Fibroblast of the aortic adventitia (primary cell): ENCODE data around the gene TMEM243. TPM values are rescaled to one million over a fixed set of nuclear protein-coding genes. Genes with fewer than 3 reads are reported as not detected.

Source experiments
- DNase-seq: peaks from one replicate; pipeline ENCODE4 v3.0.0-alpha.2; 2010; ENCODE audit warnings: low read depth
- H3K4me3 ChIP-seq: 2 replicates; pipeline ENCODE4 v1.5.1; 2011; ENCODE audit warnings: low read depth, mild to moderate bottlenecking, control low read depth, low read length, moderate library complexity
- small RNA-seq: library from RNA; depleted of rRNA; stranded (forward); fragments of <200 nt; gene quantifications from one replicate; pipeline ENCODE3, GENCODE V24; 2012
- total RNA-seq: library from RNA; depleted of rRNA; stranded (reverse); fragments of >200 nt; gene quantifications from 2 replicates; pipeline ENCODE4 v1.2.3, GENCODE V29; 2012; ENCODE audit warnings: low replicate concordance
- TF ChIP-seq, protein P1 (sequence below): IDR thresholded peaks from 2 replicates; pipeline ENCODE4 v1.5.1; 2011; ENCODE audit warnings: mild to moderate bottlenecking, low read length, control low read depth, inconsistent platforms; ENCODE audit not compliant: insufficient read depth

TMEM243 gene
- total RNA-seq, 1 donor: 47.8 TPM

DNA sequence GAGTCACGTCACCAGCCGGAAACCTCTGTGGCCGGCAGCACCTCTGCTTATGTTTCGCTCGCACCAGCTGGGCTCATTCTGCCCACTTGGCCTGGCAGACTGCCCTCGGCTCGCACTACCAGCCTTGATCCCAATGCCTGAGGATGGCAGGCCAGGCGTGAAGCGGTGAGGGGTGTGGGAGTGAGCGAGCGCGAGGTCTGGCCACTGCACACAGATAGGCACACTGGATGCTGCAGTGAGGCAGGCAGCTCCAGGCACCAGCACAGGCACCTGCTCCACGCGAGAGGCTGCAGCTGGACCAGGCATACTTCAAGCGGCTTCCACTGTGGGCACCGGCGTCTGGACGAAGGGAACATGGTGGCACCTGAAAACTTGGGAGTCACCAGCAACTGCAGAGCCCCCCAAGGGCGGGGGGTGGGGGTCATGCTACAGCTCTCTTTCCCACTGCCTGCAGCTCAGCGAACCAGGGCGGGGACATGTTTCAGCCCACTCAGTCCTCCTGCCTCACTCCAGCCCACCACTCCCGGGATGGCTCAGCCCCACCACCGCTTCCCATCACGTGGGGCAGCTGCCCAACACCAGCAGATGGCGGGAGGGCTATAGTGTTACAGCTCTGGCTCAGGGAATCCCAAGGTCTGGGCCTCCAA lies 72.7 kb downstream of the TMEM243 start:
- TF ChIP-seq, protein P1, sequence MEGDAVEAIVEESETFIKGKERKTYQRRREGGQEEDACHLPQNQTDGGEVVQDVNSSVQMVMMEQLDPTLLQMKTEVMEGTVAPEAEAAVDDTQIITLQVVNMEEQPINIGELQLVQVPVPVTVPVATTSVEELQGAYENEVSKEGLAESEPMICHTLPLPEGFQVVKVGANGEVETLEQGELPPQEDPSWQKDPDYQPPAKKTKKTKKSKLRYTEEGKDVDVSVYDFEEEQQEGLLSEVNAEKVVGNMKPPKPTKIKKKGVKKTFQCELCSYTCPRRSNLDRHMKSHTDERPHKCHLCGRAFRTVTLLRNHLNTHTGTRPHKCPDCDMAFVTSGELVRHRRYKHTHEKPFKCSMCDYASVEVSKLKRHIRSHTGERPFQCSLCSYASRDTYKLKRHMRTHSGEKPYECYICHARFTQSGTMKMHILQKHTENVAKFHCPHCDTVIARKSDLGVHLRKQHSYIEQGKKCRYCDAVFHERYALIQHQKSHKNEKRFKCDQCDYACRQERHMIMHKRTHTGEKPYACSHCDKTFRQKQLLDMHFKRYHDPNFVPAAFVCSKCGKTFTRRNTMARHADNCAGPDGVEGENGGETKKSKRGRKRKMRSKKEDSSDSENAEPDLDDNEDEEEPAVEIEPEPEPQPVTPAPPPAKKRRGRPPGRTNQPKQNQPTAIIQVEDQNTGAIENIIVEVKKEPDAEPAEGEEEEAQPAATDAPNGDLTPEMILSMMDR: no peak
- no peak for DNase-seq
- no peak overlapping the region for H3K4me3 ChIP-seq

Small RNA genes lying within 50 kb of the gene (small RNA-seq; reads per million reads assigned to genes)
- gene RF00019: not detected
- gene RF02271: not detected

Other genes with a start within 250 kb of the TMEM243 start
- 4.2 and 14.7 TPM in 2 replicates for gene ELAPOR2, start 160.1 kb downstream of the TMEM243 start, total RNA-seq
- 91.1 and 147 TPM in 2 replicates for gene DMTF1, start 67.3 kb downstream of the TMEM243 start, total RNA-seq
- gene CROT, start 125.9 kb upstream of the TMEM243 start, total RNA-seq: 25.9 and 31.4 TPM in 2 replicates